Activated naive CD8-positive, alpha-beta T cell (primary cell): ENCODE data around the gene CIB4.

ENCODE experiments used
- H3K27ac Mint-ChIP-seq: one replicate; pipeline ENCODE4 v1.8.0; 2021; ENCODE audit warnings: mixed read lengths
- H3K27me3 Mint-ChIP-seq: one replicate; pipeline ENCODE4 v1.8.0; 2021; ENCODE audit warnings: mixed read lengths
- H3K36me3 Mint-ChIP-seq: one replicate; pipeline ENCODE4 v1.8.0; 2021; ENCODE audit warnings: mixed read lengths
- H3K4me1 Mint-ChIP-seq: one replicate; pipeline ENCODE4 v1.8.0; 2021; ENCODE audit warnings: low read depth, mixed read lengths
- H3K4me3 Mint-ChIP-seq: one replicate; pipeline ENCODE4 v1.8.0; 2021; ENCODE audit warnings: mild to moderate bottlenecking, mixed read lengths
- H3K9me3 Mint-ChIP-seq: one replicate; pipeline ENCODE4 v1.8.0; 2021; ENCODE audit warnings: low read depth, mixed read lengths

The CIB4 gene

DNA sequence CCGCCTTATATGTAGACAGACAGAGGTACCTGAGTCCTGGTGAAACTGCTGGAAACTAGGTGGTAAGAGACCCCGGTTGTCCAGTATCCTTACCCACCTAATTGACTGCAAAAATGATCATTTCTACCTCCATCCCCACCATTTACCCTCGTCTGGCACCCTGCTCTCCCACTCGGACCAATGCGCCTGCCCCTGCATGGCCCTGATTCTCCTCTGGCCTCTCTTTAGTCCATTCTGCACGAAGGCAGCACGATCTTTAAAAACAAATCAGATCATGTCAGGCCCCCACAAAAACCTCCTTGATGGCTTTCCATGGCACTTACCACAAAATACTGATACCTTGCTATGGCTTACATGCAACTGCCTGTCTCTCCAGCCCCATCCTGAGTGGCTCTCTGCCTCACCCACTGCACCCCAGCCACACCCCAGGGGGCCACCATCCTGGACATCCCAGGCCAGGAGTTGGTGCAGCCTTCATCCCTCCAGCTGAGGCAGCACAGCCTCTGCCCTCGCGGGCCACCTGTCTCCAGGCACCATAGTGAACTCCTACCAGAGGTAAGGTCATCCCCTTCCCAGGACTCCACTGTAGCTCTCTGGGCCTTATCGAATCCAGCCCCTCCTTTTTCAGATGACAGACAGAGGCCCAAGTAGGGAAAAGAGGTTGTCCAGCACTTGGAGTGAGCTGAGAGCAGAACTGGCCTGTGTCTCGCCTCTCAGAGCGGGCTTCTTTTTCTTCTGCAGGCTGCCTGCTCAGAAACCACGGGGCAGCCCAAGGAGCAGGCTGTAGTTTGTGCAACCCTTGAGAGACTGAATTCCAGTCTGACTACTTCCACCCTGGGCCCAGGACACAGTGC, 12.3 kb upstream of the CIB4 start:
- H3K4me3 Mint-ChIP-seq: no peak overlapping the region
- no peaks in the 10 kb centered on the region for H3K36me3 Mint-ChIP-seq
- peaks cover 4% of the 10 kb centered on the region for H3K27me3 Mint-ChIP-seq
- no peaks in the 10 kb centered on the region for H3K9me3 Mint-ChIP-seq
- no peaks in the 10 kb centered on the region for H3K4me1 Mint-ChIP-seq
- H3K27ac Mint-ChIP-seq: no peak overlapping the region

DNA sequence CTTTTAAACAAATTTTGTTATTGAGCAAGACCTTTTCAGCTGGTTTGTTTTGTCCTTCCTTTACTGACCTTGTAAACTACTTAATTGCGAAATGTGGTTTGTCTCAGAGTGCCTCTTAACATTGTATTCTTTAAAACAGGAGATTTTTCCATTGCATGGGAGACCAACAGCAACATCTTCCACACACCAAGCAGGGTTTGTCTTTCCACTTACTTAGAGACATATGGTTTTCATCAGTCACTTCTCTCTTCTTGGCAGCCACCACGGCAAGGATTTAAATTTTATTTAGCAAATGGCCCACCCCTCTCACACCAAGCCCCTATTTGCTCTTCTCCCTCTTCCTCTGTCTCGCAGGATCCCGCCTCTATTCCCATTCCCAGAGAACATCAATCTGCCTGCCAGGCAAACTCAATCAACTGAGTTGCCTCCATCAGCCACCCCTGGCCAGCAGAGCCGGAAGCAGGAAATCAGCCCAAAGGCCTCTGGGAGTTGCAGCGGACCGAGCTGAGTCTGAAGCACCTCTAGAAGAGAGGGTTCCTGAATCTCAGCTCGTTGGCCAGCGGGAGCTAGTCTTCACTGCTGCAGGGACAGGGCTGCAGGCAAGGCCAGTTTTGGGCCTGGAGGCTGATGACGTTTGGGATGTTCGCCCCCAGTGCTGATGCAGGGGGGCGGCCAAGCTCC, 11.3 kb upstream of the CIB4 start:
- H3K27ac Mint-ChIP-seq: no peak overlapping the region
- H3K4me3 Mint-ChIP-seq: no peak overlapping the region
- no peaks in the 10 kb centered on the region for H3K36me3 Mint-ChIP-seq
- H3K27me3 Mint-ChIP-seq: peaks cover 4% of the 10 kb centered on the region
- no peaks in the 10 kb centered on the region for H3K9me3 Mint-ChIP-seq
- no peaks in the 10 kb centered on the region for H3K4me1 Mint-ChIP-seq

DNA sequence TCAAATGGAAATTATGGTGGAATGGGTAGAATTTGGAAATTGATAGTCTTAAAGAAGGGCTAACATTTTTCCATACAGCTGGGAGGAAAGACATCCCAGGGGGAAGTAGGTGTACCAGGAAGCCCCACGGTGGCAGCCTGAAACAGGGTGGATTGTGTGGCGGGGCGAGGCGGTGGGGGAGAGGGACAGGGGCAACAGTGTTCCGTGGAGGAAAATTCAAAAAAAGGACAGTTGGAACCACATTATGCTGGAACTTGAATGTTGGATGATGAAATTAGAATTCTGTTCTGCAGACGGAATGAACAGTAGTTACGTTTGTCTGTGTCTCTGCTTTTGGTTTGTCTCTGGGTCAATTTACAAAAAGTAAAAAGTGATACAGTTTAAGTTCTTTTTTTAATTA, 10.6 kb upstream of the CIB4 start:
- H3K36me3 Mint-ChIP-seq: no peaks in the 10 kb centered on the region
- H3K4me1 Mint-ChIP-seq: no peaks in the 10 kb centered on the region
- peaks cover 2% of the 10 kb centered on the region for H3K27me3 Mint-ChIP-seq
- no peak overlapping the region for H3K4me3 Mint-ChIP-seq
- H3K9me3 Mint-ChIP-seq: no peaks in the 10 kb centered on the region
- no peak overlapping the region for H3K27ac Mint-ChIP-seq

DNA sequence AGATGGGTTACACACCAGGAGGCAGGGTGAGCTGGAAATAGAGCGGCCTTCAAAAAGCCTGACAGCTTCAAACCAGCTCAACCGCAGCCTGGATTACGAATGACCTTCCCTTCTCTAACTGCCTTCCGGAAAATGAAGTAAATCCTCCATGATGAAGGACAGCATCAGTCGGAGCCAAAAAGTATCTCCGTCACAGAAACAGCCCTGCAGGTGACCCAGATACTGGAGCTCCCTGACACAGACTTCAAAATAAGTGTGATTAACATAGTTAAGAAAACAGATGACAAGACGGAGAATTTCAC, 10.3 kb upstream of the CIB4 start:
- Mint-ChIP-seq H3K27ac (no peak overlapping the region), H3K27me3 (peaks cover 2% of the 10 kb centered on the region), H3K4me3 (no peak overlapping the region), H3K36me3 (no peaks in the 10 kb centered on the region), H3K9me3 (no peaks in the 10 kb centered on the region), H3K4me1 (no peaks in the 10 kb centered on the region)

DNA sequence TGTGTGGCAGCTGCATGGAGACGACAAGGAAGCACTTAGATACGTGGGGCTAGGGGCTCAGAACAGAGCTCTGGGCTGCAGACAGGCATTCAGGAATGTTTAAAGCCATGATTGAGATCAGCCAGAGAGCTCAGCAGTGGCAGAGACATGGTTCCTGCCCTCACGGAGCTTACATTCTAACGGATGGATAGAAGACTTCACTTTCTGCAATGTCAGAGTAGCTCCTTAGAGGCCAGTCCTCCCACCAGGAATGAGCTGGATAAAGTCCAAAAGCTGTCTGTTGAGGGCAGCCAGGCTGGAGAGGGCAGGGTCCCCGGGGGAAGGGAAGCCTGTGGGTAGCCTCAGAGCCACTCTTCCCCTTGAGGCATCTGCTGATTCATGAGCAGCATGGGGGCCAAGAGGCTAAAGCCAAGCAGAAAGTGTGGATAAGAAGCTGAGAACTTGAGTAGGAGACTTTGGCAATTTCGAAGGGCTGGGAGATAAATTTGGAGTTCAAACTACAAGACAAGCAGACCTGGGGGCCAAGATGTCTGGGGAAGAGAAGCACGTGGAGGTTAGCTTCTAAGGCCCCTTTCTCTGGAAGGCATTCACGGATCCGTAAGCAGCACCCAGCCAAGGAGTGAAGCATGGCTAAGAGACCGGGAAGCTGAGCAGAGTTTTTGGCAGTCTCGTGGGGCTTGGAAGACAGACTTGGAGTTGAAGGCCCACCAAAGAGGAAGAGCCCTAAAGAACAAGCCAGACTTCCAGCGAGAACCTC, 9.7 kb upstream of the CIB4 start:
- H3K36me3 Mint-ChIP-seq: no peaks in the 10 kb centered on the region
- no peaks in the 10 kb centered on the region for H3K4me1 Mint-ChIP-seq
- H3K4me3 Mint-ChIP-seq: no peak overlapping the region
- no peak overlapping the region for H3K27ac Mint-ChIP-seq
- H3K27me3 Mint-ChIP-seq: peaks cover 2% of the 10 kb centered on the region
- H3K9me3 Mint-ChIP-seq: no peaks in the 10 kb centered on the region

DNA sequence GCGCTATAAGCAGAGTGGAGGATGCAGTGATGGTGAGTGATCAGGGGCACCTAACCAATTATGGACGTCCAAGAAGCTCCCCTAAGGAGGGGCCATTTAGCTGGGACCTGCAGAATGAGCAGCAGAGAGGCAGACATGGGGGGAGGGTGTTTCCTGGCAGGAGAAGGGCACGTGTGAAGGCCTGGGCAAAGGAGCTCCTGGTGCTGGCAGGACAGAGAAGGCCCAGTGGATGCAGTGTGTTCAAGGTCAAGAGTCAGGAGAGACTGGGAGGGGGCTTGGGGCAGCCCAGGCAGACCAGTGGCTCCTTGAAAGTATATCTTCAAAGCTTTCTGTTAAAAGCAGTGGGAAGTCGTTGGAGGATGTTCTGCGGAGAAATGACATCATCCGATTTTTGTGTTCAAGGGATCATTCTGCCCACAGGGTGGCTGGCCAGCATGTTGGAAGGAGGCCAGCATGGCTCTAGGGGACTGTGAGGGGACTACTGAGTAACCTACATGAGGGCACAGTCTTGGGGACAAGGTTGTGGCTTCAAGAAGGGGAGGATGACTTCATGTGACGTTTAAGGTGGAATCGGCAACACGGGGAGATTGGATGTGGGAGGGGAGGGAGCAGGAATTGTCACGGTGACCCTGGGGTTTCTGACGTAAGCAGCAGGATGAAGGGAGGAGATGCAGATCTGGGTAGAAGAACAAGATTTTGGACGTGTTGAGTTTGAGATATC, 9.0 kb upstream of the CIB4 start:
- H3K27me3 Mint-ChIP-seq: peaks cover 2% of the 10 kb centered on the region
- no peaks in the 10 kb centered on the region for H3K9me3 Mint-ChIP-seq
- no peak overlapping the region for H3K27ac Mint-ChIP-seq
- no peaks in the 10 kb centered on the region for H3K4me1 Mint-ChIP-seq
- no peak overlapping the region for H3K4me3 Mint-ChIP-seq
- H3K36me3 Mint-ChIP-seq: no peaks in the 10 kb centered on the region

DNA sequence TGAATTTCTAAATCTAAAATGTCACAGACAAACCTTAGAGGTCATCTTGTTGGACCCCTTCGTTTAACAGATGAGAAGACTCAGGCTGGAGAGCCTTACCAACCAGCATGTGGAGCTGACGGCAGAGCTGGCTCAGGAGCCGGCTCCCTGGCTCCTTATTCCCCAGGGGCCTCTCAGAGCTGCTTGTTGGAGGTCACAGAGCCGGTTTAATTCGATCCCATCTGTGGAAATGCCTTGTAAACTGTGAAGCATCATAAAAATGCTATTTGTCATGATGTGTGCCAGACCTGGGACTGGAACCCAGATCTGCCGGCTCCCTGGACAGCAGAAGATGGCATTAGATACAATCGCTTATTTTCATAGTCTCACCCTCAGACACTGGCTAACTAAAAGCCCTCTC, 8.2 kb upstream of the CIB4 start:
- Mint-ChIP-seq H3K4me1 (no peaks in the 10 kb centered on the region), H3K27me3 (peaks cover 2% of the 10 kb centered on the region), H3K4me3 (no peak overlapping the region), H3K36me3 (no peaks in the 10 kb centered on the region), H3K27ac (no peak overlapping the region), H3K9me3 (no peaks in the 10 kb centered on the region)

DNA sequence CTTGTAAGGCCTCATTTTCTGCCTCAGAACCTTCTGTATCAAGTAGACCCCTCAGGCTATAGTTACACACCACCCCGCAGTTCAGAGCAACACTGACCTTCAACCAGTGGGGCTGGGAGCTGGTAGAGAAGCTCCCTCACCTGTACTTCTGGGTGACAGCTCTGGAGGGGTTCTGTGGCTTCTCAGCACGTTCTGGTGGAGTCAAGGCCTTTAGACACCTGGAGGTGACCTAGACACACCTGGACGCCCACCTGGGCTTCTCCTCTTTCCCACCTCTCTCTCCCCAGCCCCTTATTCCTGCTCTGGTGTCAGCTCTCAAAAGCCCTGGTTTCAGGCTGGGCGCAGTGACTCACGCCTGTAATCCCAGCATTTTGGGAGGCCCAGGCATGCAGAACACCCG, 7.3 kb upstream of the CIB4 start:
- H3K4me3 Mint-ChIP-seq: no peak overlapping the region
- no peaks in the 10 kb centered on the region for H3K36me3 Mint-ChIP-seq
- H3K27ac Mint-ChIP-seq: no peak overlapping the region
- no peaks in the 10 kb centered on the region for H3K9me3 Mint-ChIP-seq
- peaks cover 5% of the 10 kb centered on the region for H3K27me3 Mint-ChIP-seq
- no peaks in the 10 kb centered on the region for H3K4me1 Mint-ChIP-seq

DNA sequence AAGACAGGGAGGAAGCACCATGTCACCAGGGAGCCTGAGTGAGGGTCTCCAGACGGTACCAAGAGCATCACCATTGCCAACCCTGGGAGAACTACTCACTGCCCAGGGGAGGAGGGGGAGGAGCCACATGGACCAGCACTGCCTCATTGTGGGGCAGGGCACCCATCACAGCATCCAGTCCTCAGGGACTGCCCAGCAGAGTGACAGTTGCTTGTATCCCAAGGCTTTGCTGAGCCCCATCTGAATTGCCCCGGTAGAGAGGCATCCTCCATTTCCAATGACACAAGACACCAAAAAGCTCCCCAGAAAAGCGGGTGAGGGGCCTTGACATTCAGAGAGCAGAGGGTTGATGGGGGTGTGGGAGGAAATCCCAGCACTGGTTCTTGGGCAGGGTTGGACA, 6.8 kb upstream of the CIB4 start:
- Mint-ChIP-seq H3K27ac (no peak overlapping the region), H3K4me1 (no peaks in the 10 kb centered on the region), H3K9me3 (no peaks in the 10 kb centered on the region), H3K27me3 (peaks cover 5% of the 10 kb centered on the region), H3K36me3 (no peaks in the 10 kb centered on the region), H3K4me3 (no peak overlapping the region)

DNA sequence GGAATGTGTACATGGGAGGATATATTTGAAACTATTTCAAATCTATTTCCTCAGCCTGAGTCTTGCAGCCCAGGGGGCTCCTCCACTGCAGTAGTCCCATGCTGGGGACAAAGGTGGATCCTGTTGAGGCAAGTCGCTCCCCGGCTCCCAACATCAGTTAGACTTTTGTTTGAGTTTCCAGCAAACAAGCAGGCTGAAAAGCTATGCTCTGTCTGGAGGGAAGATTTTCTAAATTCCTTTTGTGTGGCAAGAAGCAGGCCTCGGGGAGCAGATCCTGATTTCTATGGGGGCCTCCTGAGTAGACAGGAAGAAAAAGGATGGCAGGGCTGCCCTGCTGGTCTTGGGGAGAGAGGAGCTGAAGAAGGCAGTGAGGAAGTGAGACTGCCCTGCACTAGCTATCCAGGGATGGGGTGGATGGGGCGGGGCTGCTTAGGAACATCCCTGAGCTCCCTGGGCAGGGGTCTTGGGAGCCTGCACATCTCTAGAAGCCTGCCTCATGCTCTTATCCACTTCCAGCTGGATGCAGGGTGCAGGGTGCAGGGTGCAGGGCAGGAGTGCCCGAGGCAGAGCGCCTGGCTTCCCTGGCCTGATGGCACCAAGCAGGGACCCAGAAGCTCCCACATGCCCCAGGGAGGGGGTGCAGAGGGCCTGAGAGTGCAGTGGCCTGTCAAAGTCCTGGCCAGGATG, 6.0 kb upstream of the CIB4 start:
- H3K36me3 Mint-ChIP-seq: no peaks in the 10 kb centered on the region
- peaks cover 5% of the 10 kb centered on the region for H3K27me3 Mint-ChIP-seq
- H3K9me3 Mint-ChIP-seq: no peaks in the 10 kb centered on the region
- H3K4me1 Mint-ChIP-seq: no peaks in the 10 kb centered on the region
- H3K4me3 Mint-ChIP-seq: no peak overlapping the region
- H3K27ac Mint-ChIP-seq: no peak overlapping the region

DNA sequence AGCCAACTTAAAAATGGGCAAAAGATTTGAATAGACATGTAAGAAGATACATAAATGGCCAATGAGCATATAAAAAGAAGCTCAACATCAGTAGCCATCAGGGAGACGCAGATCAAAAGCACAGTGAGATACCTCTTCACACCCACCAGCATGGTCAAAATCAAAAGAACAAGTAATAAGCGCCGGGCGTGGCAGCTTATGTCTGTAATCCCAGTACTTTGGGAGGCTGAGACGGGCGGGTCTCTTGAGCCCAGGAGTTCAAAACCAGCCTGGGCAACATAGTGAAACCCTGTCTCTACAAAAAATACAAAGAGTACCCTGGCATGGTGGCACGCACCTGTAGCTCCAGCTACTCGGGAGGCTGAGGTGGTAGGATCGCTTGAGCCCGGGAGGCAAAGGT, 4.6 kb upstream of the CIB4 start:
- no peak overlapping the region for H3K4me3 Mint-ChIP-seq
- no peaks in the 10 kb centered on the region for H3K36me3 Mint-ChIP-seq
- H3K27ac Mint-ChIP-seq: no peak overlapping the region
- H3K4me1 Mint-ChIP-seq: no peaks in the 10 kb centered on the region
- H3K27me3 Mint-ChIP-seq: peaks cover 8% of the 10 kb centered on the region
- H3K9me3 Mint-ChIP-seq: no peaks in the 10 kb centered on the region

DNA sequence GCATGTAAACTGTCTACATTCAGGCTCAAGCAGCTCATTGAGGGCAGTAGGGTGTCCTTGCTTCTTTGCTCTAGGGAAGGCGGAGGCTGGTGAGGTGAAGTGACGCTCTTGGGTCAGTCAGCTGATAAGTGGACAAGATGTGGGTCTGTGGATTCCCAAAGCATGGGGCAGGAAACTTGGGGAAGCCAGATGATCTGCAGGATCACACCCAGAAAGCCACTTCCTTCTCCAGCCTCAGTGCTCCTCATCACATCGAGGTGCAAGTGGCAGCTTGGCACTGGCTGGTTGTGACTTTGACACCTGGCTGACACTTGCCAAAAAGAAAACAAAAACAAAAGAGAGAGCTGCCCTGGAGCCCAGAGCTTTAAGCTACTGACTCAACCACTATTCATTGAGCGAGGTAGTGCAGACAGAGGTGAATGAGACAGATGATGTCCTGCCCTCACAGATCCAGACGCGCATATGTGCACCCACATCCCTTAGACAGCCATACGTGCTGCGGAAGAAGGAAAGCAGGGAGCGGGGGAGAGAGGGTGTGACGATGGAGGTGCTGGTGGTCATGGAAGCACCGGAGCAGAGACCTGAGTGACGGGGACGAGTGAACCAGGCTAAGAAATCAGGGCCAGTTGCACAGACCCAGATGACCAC, 3.1 kb upstream of the CIB4 start:
- no peaks in the 10 kb centered on the region for H3K9me3 Mint-ChIP-seq
- H3K27ac Mint-ChIP-seq: no peak overlapping the region
- peaks cover 9% of the 10 kb centered on the region for H3K27me3 Mint-ChIP-seq
- H3K4me1 Mint-ChIP-seq: no peaks in the 10 kb centered on the region
- H3K4me3 Mint-ChIP-seq: no peak overlapping the region
- H3K36me3 Mint-ChIP-seq: no peaks in the 10 kb centered on the region

DNA sequence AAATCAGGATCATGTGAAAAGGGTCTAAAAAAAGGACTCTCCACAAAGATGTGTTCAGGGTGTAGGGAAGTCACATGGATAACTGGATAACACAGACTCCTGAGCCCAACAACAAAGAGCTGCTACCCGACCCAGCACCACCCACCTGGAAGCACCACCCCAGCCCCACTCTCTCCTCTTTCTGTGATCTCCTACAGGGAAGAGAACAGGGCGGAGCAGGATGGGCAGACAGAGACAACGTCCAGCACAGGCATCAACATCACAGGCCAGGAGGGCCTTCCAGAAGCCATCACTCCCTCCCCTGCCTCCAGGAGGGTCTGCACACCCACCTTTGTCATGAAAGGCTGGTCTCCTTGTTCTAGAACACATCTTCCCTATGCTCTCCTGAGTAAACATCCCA, 1.3 kb upstream of the CIB4 start:
- no peaks in the 10 kb centered on the region for H3K9me3 Mint-ChIP-seq
- no peak overlapping the region for H3K27ac Mint-ChIP-seq
- no peak overlapping the region for H3K4me3 Mint-ChIP-seq
- peaks cover 9% of the 10 kb centered on the region for H3K27me3 Mint-ChIP-seq
- H3K4me1 Mint-ChIP-seq: no peaks in the 10 kb centered on the region
- no peaks in the 10 kb centered on the region for H3K36me3 Mint-ChIP-seq

DNA sequence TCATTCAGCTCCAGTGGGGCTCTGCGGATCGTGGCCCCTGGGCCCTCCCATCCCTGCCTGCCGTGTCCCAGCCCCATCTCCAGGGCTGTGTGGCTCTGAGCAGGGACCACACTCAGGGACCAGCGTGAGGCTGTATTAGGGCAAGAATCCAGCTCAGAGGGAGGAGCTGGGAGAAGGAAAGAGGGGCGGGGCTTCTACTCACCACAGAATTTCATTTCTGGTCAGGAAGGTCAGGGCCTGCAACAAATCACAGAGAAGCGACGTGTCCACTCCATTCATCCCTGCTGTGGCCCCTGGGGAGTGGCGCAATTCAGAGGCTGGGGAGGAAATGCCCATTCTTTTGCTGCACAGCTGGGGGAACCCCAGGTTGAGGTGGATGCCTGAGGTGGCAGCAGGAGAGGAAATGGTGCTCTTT, 828 bp downstream of the CIB4 start:
- no peaks in the 10 kb centered on the region for H3K36me3 Mint-ChIP-seq
- H3K9me3 Mint-ChIP-seq: no peaks in the 10 kb centered on the region
- no peaks in the 10 kb centered on the region for H3K4me1 Mint-ChIP-seq
- H3K27me3 Mint-ChIP-seq: peaks cover 9% of the 10 kb centered on the region
- H3K27ac Mint-ChIP-seq: no peak overlapping the region
- no peak overlapping the region for H3K4me3 Mint-ChIP-seq
